Neural cell (in vitro differentiated cells): Measurements from ENCODE around the gene SEC61A1. TPM values are rescaled to one million over a fixed set of nuclear protein-coding genes. Genes with fewer than 3 reads are reported as not detected.

ENCODE experiments used
- H2AFZ ChIP-seq: fragments of 200-600, 300-800 bp; sonication (generic), shearing (Covaris generic); 2 replicates; pipeline ENCODE4 v1.6.0; 2014; ENCODE audit warnings: low read depth, mild to moderate bottlenecking, antibody characterized with exemption, low read length, moderate library complexity
- H3F3A ChIP-seq: fragments of 200-600 bp; shearing (Covaris generic); 2 replicates; pipeline ENCODE4 v1.6.1; 2016; ENCODE audit warnings: mild to moderate bottlenecking, moderate library complexity, mixed read lengths, antibody characterized with exemption, low read length; ENCODE audit not compliant: insufficient read depth, poor library complexity, severe bottlenecking
- H3K27ac ChIP-seq: fragments of 200-600, 300-800 bp; sonication (generic), shearing (Covaris generic); 2 replicates; pipeline ENCODE4 v1.5.1; 2014; ENCODE audit warnings: mild to moderate bottlenecking, low read length, moderate library complexity
- H3K27me3 ChIP-seq: fragments of 300-800, 200-600 bp; sonication (generic), shearing (Covaris generic); 2 replicates; pipeline ENCODE4 v1.6.0; 2014; ENCODE audit warnings: mild to moderate bottlenecking, low read depth, low read length, moderate library complexity; ENCODE audit not compliant: insufficient read depth
- H3K36me3 ChIP-seq: fragments of 300-800, 200-600 bp; sonication (generic), shearing (Covaris generic); 2 replicates; pipeline ENCODE4 v1.5.1; 2014; ENCODE audit warnings: mild to moderate bottlenecking, antibody characterized with exemption, low read length, moderate library complexity; ENCODE audit not compliant: insufficient read depth
- H3K4me2 ChIP-seq: fragments of 300-800, 200-600 bp; sonication (generic), shearing (Covaris generic); 2 replicates; pipeline ENCODE4 v1.6.0; 2014; ENCODE audit warnings: mild to moderate bottlenecking, low read length
- H3K4me3 ChIP-seq: fragments of 300-800, 200-600 bp; sonication (generic), shearing (Covaris generic); 2 replicates; pipeline ENCODE4 v1.5.1; 2014; ENCODE audit warnings: mild to moderate bottlenecking, low read length, moderate library complexity
- H3K79me2 ChIP-seq: fragments of 200-600 bp; shearing (Covaris generic); replicated peaks from 2 replicates; pipeline ENCODE4 v1.6.0; 2014; ENCODE audit warnings: mild to moderate bottlenecking, low read length, moderate library complexity; ENCODE audit not compliant: insufficient read depth
- H3K9ac ChIP-seq: fragments of 300-800, 200-600 bp; sonication (generic), shearing (Covaris generic); 2 replicates; pipeline ENCODE4 v1.6.1; 2016; ENCODE audit warnings: mild to moderate bottlenecking, low read length, mixed read lengths
- H3K9me2 ChIP-seq: fragments of 200-600 bp; shearing (Covaris generic); 2 replicates; pipeline ENCODE4 v1.6.1; 2016; ENCODE audit warnings: mild to moderate bottlenecking, low read length, mixed read lengths; ENCODE audit not compliant: insufficient read depth
- H3K9me3 ChIP-seq: fragments of 200-600, 300-800 bp; sonication (generic), shearing (Covaris generic); 2 replicates; pipeline ENCODE4 v1.6.1; 2016; ENCODE audit warnings: mild to moderate bottlenecking, mixed run types, low read length, moderate library complexity, mixed read lengths
- H4K20me1 ChIP-seq: fragments of 200-600 bp; shearing (Covaris generic); 2 replicates; pipeline ENCODE4 v1.6.1; 2016; ENCODE audit warnings: mild to moderate bottlenecking, mixed run types; ENCODE audit not compliant: insufficient read depth
- CTCF ChIP-seq: fragments of 450-650 bp; IDR thresholded peaks from 2 replicates; pipeline ENCODE4 v1.5.1; 2014; ENCODE audit warnings: antibody characterized with exemption, mild to moderate bottlenecking, moderate library complexity; ENCODE audit not compliant: poor library complexity, severe bottlenecking
- EP300 ChIP-seq: fragments of 450-650 bp; conservative IDR thresholded peaks from 2 replicates; pipeline ENCODE4 v1.6.1; 2014; ENCODE audit warnings: antibody characterized with exemption, mild to moderate bottlenecking, moderate library complexity; ENCODE audit not compliant: poor library complexity, severe bottlenecking
- EZH2 ChIP-seq: fragments of 200-600, 300-800 bp; shearing (Covaris generic), sonication (generic); IDR thresholded peaks from 2 replicates; pipeline ENCODE4 v1.6.1; 2014; ENCODE audit warnings: antibody characterized with exemption, low read length, borderline replicate concordance, mild to moderate bottlenecking; ENCODE audit not compliant: insufficient read depth, poor library complexity, severe bottlenecking
- MXI1 ChIP-seq: fragments of 450-650 bp; conservative IDR thresholded peaks from 2 replicates; pipeline ENCODE4 v1.6.1; 2014; ENCODE audit warnings: antibody characterized with exemption, mild to moderate bottlenecking; ENCODE audit not compliant: poor library complexity, severe bottlenecking
- POLR2AphosphoS5 ChIP-seq: IDR thresholded peaks from 2 replicates; pipeline ENCODE4 v1.6.1; 2012
- RAD21 ChIP-seq: fragments of 450-650 bp; conservative IDR thresholded peaks from 2 replicates; pipeline ENCODE4 v1.6.1; 2014; ENCODE audit warnings: antibody characterized with exemption, mild to moderate bottlenecking, moderate library complexity
- REST ChIP-seq: IDR thresholded peaks from 2 replicates; pipeline ENCODE4 v1.6.1; 2012; ENCODE audit warnings: borderline replicate concordance
- SMC3 ChIP-seq: fragments of 450-650 bp; conservative IDR thresholded peaks from 2 replicates; pipeline ENCODE4 v1.6.1; 2014; ENCODE audit warnings: antibody characterized with exemption, mild to moderate bottlenecking, moderate library complexity; ENCODE audit not compliant: poor library complexity
- TAF1 ChIP-seq: IDR thresholded peaks from 2 replicates; pipeline ENCODE4 v1.6.1; 2012; ENCODE audit warnings: low read depth
- polyA plus RNA-seq: library from polyadenylated mRNA; depleted of rRNA; stranded (reverse); fragments of >200 nt; gene quantifications from 2 replicates; pipeline ENCODE4 v1.2.3, GENCODE V29; 2014

SEC61A1 gene
- polyA plus RNA-seq, 1 donor from 2014 or later: 91.6 TPM

GRCh38 chr3:128033102-128033501, 19.1 kb upstream of the SEC61A1 start:
- no peaks in the 10 kb centered on the region for H3K9me2 ChIP-seq
- H3K79me2 ChIP-seq: no peaks in the 10 kb centered on the region
- no peak overlapping the region for H3K9ac ChIP-seq
- H3K36me3 ChIP-seq: no peaks in the 10 kb centered on the region
- no peaks in the 10 kb centered on the region for H3F3A ChIP-seq
- no peaks in the 10 kb centered on the region for H3K9me3 ChIP-seq
- no peak overlapping the region for H3K27ac ChIP-seq
- no peak for TF ChIP-seq SMC3
- TF ChIP-seq MXI1: no peak
- TF ChIP-seq EP300: no peak
- no peak for TF ChIP-seq RAD21
- TF ChIP-seq EZH2: no peak
- TF ChIP-seq CTCF: no peak
- no peak for TF ChIP-seq TAF1
- no peak for TF ChIP-seq POLR2AphosphoS5
- TF ChIP-seq REST: no peak
- H4K20me1 ChIP-seq: no peaks in the 10 kb centered on the region
- H2AFZ ChIP-seq: no peak overlapping the region
- no peak overlapping the region for H3K4me3 ChIP-seq
- no peaks in the 10 kb centered on the region for H3K27me3 ChIP-seq
- H3K4me2 ChIP-seq: no peak overlapping the region

- no peak overlapping the region for H3K4me3 ChIP-seq
- no peaks in the 10 kb centered on the region for H3K27me3 ChIP-seq
- no peak overlapping the region for H3K4me2 ChIP-seq
- no peak overlapping the region for H3K27ac ChIP-seq
- H4K20me1 ChIP-seq: no peaks in the 10 kb centered on the region
- H3K9ac ChIP-seq: no peak overlapping the region
- no peaks in the 10 kb centered on the region for H3K36me3 ChIP-seq
- H3F3A ChIP-seq: no peaks in the 10 kb centered on the region
- no peaks in the 10 kb centered on the region for H3K9me3 ChIP-seq
- no peak overlapping the region for H2AFZ ChIP-seq
- TF ChIP-seq RAD21: no peak
- H3K79me2 ChIP-seq: no peaks in the 10 kb centered on the region
- H3K9me2 ChIP-seq: no peaks in the 10 kb centered on the region
These were observed 16.1 kb upstream of the SEC61A1 start for GRCh38 chr3:128036119-128036518.

GRCh38 chr3:128040041-128040440, 12.2 kb upstream of the SEC61A1 start:
- Histone ChIP-seq H3K36me3 (no peaks in the 10 kb centered on the region), H3K27me3 (no peaks in the 10 kb centered on the region)
- TF ChIP-seq POLR2AphosphoS5: no peak
- no peak for TF ChIP-seq EP300
- TF ChIP-seq RAD21: no peak
- no peak for TF ChIP-seq MXI1

More at GRCh38 chr3:128040041-128040440, 12.2 kb upstream of the SEC61A1 start:
- H3K9me2 ChIP-seq: no peaks in the 10 kb centered on the region
- no peak overlapping the region for H3K4me3 ChIP-seq
- H3K27ac ChIP-seq: no peak overlapping the region
- no peaks in the 10 kb centered on the region for H3F3A ChIP-seq
- no peaks in the 10 kb centered on the region for H3K79me2 ChIP-seq
- H2AFZ ChIP-seq: no peak overlapping the region
- no peak overlapping the region for H3K9ac ChIP-seq
- H3K4me2 ChIP-seq: no peak overlapping the region
- H4K20me1 ChIP-seq: no peaks in the 10 kb centered on the region
- H3K9me3 ChIP-seq: no peaks in the 10 kb centered on the region
